HG03558 (cell line): ENCODE results near the gene QTRT2.

ENCODE experiments used
- ATAC-seq: cut with Tn5 transposase; IDR thresholded peaks from one replicate; pipeline ENCODE4 v1.9.1; 2021; ENCODE audit warnings: moderate number of reproducible peaks; ENCODE audit not compliant: unreplicated experiment; ENCODE audit errors: extremely low read depth

Gene QTRT2

DNA sequence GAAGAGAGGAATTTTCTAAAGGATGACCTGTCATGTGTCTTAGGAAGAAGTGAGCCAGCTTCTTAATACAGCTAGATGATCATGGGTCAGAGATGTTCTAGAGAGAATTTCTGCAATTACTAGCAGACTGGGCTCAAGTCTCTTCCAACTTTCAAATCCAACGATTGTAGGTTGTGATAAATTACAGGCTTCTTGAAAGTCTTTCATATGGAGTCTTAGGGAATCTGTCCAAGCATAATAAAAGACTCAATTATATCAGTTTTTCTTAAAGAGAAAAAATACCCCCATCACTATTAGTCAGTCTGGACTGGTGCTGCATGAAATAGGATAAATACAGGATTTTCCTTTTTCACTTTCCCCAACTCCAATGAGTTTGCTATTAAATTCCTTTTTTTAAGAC is 63.2 kb downstream of the QTRT2 start:
- ATAC-seq = no peak

- ATAC-seq = no peak
Measured at GRCh38 chr3:114120211-114120610, 63.7 kb downstream of the QTRT2 start.

- no peak for ATAC-seq
Measured at GRCh38 chr3:114122027-114122709, 65.6 kb downstream of the QTRT2 start.

- no peak for ATAC-seq
Measured at GRCh38 chr3:114126461-114126860, 69.9 kb downstream of the QTRT2 start.

- ATAC-seq = no peak
Measured at GRCh38 chr3:114127517-114127916, 71.0 kb downstream of the QTRT2 start.

GRCh38 chr3:114128231-114128630 is 71.7 kb downstream of the QTRT2 start:
- ATAC-seq = no peak

GRCh38 chr3:114128826-114129225 is 72.3 kb downstream of the QTRT2 start:
- no peak for ATAC-seq

DNA sequence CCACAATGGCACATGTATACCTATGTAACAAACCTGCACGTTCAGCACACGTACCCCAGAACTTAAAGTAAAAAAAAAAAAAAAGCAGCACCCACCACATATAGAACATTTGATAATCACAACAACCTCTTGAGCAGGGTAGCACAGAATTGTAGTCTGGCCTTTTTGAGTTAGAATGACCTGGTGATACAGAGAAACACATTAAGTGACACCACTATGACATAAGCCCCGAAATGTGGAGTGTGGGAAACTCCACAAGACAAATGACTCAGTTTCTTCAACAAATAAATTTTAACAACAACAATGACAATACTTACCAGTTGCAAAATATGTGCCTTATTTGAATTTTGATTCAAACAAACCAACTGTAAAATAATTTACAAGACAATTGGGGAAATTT is 76.0 kb downstream of the QTRT2 start:
- ATAC-seq = no peak

- no peak for ATAC-seq
Measured at GRCh38 chr3:114133947-114134346, 77.4 kb downstream of the QTRT2 start.
